Measurements from ENCODE around the gene DBNDD1. TPM values are rescaled to one million over a fixed set of nuclear protein-coding genes. Genes with fewer than 3 reads are reported as not detected.

The DBNDD1 gene
- polyA plus RNA-seq, 5 donors = 5.2 to 10.3 (median 7.8) TPM

DNA sequence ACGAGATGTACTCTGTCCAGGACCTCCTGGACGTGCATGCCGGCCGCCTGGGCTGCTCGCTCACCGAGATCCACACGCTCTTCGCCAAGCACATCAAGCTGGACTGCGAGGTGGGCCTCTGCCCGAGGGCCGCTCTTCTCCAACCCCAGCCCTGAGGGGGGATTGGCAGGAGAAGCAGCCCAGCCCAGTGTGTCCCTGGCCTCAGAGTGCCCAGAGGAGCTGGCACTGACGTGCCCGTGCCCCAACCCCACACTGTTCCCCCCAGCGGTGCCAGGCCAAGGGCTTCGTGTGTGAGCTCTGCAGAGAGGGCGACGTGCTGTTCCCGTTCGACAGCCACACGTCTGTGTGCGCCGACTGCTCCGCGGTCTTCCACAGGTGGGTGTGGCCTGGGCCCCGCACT is 55.1 kb downstream of the DBNDD1 start:
- DNase-seq = no peak

DNA sequence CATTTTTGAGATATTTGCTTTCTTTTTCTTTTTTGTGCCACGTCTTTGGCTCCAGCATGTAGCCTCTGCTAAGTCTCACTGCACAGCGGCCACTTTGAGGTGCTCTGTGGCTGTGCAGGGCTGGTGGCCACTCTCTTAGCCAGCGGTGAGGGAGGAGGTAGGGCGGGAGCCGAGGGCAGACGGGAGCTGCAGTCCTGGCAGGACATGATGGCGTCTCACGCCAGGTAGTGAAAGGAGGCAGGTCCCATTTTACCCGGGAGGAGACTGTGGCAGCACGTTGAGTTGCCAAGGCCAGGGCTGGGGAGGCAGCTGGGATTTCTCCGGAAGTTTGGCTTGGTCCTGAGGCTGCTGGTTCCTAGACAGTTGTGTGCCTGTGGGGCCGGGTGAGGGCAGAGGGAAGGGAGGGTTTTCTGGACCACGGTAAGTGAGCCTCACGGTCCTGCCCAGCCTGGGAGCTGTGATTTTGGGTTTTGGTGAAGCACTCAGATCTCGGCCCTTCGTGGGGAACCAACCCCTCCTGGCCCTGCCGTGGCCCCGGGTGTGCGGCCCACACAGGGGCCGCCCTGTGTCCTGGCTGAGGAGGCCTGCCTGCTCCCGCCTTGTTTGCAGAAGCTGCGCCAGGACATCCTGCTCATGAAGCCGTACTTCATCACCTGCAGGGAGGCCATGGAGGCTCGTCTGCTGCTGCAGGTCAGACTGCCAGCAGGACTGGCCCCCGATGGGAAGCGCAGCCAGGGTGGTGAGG is 56.3 kb downstream of the DBNDD1 start:
- no peak for DNase-seq

DNA sequence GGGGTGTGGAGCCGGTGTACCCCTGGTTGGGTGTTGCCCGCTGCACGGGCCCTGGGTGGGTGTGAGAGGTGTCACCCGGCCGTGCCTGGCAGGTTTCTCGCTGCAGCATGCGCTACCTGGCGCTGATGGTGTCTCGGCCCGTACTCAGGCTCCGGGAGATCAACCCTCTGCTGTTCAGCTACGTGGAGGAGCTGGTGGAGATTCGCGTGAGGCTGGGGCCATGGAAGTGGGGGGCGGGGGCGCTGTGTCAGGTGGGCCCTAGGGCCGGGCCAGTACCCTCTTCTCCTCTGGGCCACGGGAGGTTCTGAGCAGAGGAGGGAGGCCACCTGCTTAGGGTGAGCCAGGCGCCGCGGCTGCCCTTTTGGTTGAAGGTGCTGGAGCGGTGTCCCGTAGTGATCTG is 57.3 kb downstream of the DBNDD1 start:
- no peak for DNase-seq

DNA sequence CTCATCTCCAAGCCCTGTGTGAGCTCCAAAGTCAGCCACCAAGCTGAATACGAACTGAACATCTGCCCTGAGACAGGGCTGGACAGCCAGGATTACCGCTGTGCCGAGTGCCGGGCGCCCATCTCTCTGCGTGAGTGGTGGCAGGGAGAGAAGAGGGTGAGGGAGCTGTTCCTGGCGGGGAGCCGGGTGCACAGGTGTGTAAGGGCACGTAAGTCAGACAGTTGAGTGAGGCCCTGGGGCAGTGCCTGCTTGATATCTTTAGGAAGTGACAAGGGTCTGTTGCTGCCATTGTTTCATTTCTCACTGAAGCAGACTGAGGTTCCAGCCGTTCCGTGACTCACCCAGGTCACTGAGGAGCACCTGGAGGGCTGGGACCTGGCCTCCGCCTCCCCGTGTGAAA is 58.3 kb downstream of the DBNDD1 start:
- no peak for DNase-seq

DNA sequence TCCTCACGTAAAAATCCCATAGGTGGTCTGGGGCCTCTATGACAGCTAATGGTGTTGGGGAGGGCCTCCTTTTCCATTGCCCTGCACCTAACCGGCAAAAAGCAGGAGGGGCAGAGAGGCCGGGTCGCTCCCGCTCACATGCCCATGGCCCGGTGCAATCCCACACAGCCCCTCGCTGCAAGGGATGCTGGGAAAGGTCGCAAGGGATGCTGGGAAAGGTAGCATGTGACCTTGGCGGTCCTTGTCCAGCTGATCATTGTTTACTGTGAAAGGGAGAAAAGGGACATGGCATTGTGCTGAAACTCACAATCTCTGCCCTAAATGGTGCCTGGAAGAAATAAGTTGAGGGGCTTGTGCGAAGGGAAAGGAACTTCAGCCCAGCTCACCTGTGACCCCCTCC is 60.7 kb downstream of the DBNDD1 start:
- DNase-seq = no peak

DNA sequence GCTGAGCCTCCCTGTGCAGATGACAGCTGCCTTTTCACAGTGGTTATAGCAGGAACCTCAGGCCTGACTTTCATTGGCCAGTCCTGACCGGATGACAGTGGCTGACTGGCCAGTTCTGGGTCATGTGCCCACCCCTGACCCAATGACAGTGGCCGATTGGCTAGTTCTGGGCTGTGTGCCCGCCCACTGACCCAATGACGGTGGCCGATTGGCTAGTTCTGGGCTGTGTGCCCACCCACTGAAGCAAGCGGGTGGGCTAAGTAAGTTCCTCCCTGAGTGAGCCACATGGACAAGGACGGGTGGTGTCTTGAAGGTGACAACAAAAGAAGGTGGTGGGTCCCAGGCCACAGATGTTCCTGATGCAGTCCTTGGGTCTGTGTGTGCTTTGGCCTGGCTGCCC is 61.2 kb downstream of the DBNDD1 start:
- no peak for DNase-seq

DNA sequence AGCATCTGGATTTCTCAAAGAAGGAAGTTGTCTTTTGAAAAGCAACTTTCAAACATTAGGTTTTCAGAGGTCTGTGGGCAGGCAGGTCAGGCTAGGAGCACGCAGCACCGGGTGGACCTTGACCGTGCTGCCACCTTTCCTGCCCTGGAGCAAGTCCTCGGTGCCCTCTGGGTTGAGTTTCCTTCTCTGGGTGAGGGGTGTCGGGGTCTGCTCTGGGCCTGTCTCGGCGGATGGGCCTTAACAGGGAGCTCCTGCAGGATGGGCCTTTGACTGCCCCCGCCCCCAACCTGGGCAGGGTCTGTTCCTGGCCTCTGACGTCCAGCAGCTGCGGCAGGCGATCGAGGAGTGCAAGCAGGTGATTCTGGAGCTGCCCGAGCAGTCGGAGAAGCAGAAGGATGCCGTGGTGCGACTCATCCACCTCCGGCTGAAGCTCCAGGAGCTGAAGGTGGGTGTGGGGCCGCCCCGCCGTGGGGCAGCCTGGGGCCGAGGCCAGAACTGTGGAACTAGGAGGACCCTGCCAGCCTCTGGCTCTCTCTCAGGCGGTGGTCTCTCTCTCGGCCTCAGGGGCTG is 62.0 kb downstream of the DBNDD1 start:
- no peak for DNase-seq

DNA sequence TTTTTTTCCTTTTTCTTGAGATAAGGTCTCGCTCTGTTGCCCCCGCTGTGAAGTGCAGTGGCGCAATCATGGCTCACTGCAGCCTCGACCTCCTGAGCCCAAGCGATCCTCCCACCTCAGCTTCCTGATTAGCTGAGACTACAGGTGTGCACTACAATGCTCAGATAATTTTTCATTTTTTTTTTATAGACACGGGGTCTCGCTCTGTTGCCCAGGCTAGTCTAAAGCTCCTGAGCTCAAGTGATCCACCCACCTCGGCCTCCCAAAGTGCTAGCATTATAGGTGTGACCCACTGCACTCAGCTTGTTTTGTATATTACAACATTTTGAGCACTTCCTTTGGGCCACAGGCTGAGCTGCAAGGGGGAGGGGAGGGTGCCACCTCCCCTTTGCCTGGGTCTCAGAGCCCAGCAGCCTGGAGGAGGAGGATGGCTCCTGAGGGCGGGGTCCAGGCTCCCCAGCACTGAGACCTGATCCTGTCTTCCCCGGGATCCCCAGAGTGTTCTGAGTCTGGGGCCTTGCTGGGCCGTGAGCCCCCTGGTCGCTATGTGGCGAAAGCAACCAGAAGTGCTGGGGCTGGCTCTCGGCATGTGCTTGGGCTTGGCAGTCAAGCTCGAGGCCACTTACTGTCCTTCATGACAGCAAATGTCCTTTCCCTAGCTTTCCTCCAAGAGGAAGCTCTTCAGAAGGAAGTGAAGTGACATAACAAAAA is 62.6 kb downstream of the DBNDD1 start:
- DNase-seq = no peak

DNA sequence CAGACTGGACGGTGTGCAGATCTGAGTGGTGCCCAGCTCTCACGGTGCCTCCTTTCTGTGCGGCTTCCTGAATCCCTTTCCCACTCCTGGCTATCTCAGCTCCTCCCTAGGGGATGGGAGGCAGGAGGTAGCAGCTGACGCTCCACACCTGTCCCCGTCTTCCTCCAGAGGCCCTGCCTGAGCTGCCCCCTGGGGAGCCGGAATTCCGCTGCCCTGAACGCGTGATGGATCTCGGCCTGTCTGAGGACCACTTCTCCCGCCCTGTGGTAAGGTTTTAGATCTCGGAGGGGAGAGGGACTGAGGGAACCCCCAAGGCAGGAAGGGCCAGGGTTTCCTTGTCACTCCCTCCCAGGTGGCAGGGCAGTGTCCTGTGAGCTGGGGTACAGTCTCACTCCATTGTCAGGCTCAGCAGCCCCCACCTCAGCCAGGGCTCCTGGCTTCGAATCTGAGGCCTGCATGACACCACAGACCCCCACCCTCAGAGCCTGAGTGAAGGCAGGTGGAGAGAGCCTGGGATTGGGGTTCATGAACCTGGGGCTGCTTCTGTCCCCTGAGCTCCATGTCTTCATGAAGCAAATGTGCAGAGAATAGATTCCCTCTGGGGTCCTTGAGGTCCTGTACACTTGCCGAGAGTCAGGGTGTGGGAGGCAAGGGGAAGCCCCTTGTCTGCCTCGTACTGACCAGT is 64.1 kb downstream of the DBNDD1 start:
- no peak for DNase-seq

Other genes with a start within 250 kb of the DBNDD1 start
- gene FANCA, start 202.8 kb downstream of the DBNDD1 start, polyA plus RNA-seq (ENCODE audit: insufficient read depth in 1 of 5, insufficient read length in 5 of 5, low replicate concordance in 1 of 5) = 10 to 100 TPM; 17.8 to 35.9 (median 30.2) TPM
- 10 to 100 TPM; 10.3 to 18.1 (median 11.4) TPM for gene SPIRE2, start 191.0 kb downstream of the DBNDD1 start, polyA plus RNA-seq (ENCODE audit: insufficient read depth in 1 of 5, insufficient read length in 5 of 5, low replicate concordance in 1 of 5)
- 100 to 1,000 TPM; 126 to 162 (median 151) TPM for gene TCF25, start 145.9 kb downstream of the DBNDD1 start, polyA plus RNA-seq (ENCODE audit: insufficient read depth in 1 of 5, insufficient read length in 5 of 5, low replicate concordance in 1 of 5)
- gene MC1R, start 100.6 kb downstream of the DBNDD1 start, polyA plus RNA-seq (ENCODE audit: insufficient read depth in 1 of 5, insufficient read length in 5 of 5, low replicate concordance in 1 of 5) = 1 to 10 TPM; 2.2 to 5.0 (median 3.7) TPM
- gene TUBB3, start 96.1 kb downstream of the DBNDD1 start, polyA plus RNA-seq (ENCODE audit: insufficient read depth in 1 of 5, insufficient read length in 5 of 5, low replicate concordance in 1 of 5) = 10 to 100 TPM in 1 of 5 donors, 1 to 10 TPM in 4; 3.9 to 11.6 (median 5.9) TPM
- gene DEF8, start 70.7 kb downstream of the DBNDD1 start, polyA plus RNA-seq (ENCODE audit: insufficient read depth in 1 of 5, insufficient read length in 5 of 5, low replicate concordance in 1 of 5) = 10 to 100 TPM; 28.6 to 51.1 (median 33.9) TPM
- gene PRDM7, start 57.9 kb upstream of the DBNDD1 start, polyA plus RNA-seq (ENCODE audit: insufficient read depth in 1 of 5, insufficient read length in 5 of 5, low replicate concordance in 1 of 5) = under 1 TPM; 0.14 to 0.84 (median 0.33) TPM

Data from right lung (tissue), 5 donors.